ENCODE measurements around the gene GALNT6. TPM values are rescaled to one million over a fixed set of nuclear protein-coding genes. Genes with fewer than 3 reads are reported as not detected.

The GALNT6 gene
- polyA plus RNA-seq, 2 of the 4 experiments (the other 2 are of a cell fraction), result 3.6 to 4.3 TPM

DNA sequence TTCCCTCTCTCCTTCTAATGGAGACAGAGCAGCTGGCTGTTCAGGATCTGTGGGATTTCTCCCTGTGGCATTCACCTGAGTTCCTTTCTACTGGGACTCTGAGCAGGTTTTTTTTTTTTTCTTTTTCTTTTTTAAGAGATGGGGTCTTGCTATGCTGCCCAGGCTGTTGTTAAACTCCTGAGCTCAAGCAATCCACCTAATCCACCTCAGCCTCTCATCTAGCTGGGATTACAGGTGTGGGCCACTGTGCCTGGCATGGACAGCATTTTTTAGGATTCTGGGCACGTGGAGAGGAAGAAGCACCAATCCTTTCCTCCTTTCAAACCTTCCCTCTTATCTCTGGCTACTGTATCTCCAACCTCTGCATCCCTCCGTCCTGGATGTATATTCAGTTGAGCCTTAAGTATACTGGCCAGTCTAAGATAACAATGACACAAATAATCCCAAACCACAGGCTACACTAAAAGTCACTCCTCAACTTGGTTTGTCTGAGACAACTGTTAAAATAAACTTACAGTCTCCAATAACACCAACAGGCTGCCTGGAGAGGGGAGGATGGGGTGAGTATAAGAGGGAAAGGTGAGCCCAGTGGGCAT, 28.4 kb downstream of the GALNT6 start:
- FAIRE-seq, result no peak
- no peak overlapping the region for H3K4me2 ChIP-seq
- no peak for TF ChIP-seq NFE2L2 (conservative IDR thresholded peaks at IDR 0.05; ENCODE audit: low read length)
- no peak overlapping the region for H3K4me3 ChIP-seq
- no peaks in the 10 kb centered on the region for H3K9me3 ChIP-seq
- 56% methylated on average over 2 of the region's 2 CpGs for WGBS (ENCODE audit: missing lambda C conversion rate)
- ChIA-PET CTCF (interaction anchor here (0.6 to 2.3 kb wide), 8 partner anchors 9 to 185 kb away, joined by 3 to 8 read pairs (median 4); partner anchors contain the start of genes GALNT6 and SMAGP), POLR2A (no interaction called here)
- no peaks in the 10 kb centered on the region for H3K4me1 ChIP-seq
- ATAC-seq, result no peak
- no peak for DNase-seq (ENCODE audit: low read depth in 1 of 2, low spot score in 1 of 2)
- no peak overlapping the region for H3K27ac ChIP-seq

DNA sequence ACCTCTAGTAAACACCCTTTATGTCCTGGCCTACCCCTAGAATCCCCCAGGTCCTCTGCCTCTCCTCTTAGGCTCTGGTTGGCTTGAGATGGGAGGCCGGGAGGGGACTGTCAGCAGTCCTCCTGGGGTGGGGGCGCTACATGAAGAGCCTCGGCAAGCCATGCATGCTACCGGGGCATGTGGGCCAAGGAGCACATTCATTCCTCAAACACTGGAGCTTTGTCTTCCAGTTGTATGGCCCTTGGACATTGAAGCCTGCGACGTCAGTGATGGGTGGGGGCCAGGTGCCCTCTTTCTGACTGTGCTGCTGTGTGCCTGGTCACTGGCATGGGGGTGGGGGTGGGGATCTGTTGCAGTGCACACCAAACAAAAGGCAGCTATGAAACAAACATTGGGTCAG, 28.9 kb downstream of the GALNT6 start:
- DNase-seq (ENCODE audit: low read depth in 1 of 2, low spot score in 1 of 2), result no peak
- no peak for FAIRE-seq

GRCh38 chr12:51361161-51362016, 29.8 kb downstream of the GALNT6 start:
- ChIA-PET CTCF (interaction anchor here (0.8 to 2.4 kb wide), 14 partner anchors 9 to 386 kb away, joined by 3 to 27 read pairs (median 4); partner anchors contain the start of genes GALNT6 and SMAGP), POLR2A (no interaction called here)
- FAIRE-seq (no peak), DNase-seq (ENCODE audit: low read depth in 1 of 2, low spot score in 1 of 2) (no peak), ATAC-seq (peak; percentile 51 to 75; a peak in 4 of 6 replicates)
- Histone ChIP-seq H3K4me3 (no peak overlapping the region), H3K27ac (no peak overlapping the region), H3K9me3 (no peaks in the 10 kb centered on the region), H3K4me1 (no peaks in the 10 kb centered on the region), H3K4me2 (no peak overlapping the region)
- WGBS (ENCODE audit: missing lambda C conversion rate), result 71% methylated on average over 8 of the region's 8 CpGs
- TF ChIP-seq SMC3 (IDR thresholded peaks at IDR 0.05) (0 out of 3 replicates have a peak, but pooled peaks have one; percentile 14), ZFP36 (IDR thresholded peaks at IDR 0.05; ENCODE audit: borderline replicate concordance, partially characterized antibody) (no peak), RAD21 (conservative IDR thresholded peaks at IDR 0.05 in 1 of 2, IDR thresholded peaks at IDR 0.05 in 1 of 2) (peak; percentile 37 to 55; a peak in 3 of 5 replicates)
- TF ChIP-seq, protein P1, sequence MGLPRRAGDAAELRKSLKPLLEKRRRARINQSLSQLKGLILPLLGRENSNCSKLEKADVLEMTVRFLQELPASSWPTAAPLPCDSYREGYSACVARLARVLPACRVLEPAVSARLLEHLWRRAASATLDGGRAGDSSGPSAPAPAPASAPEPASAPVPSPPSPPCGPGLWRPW (IDR thresholded peaks at IDR 0.05), result no peak

More for the DNA sequence above, 28.9 kb downstream of the GALNT6 start:
- ChIA-PET CTCF (interaction anchor here (0.6 to 2.4 kb wide), 13 partner anchors 8 to 185 kb away, joined by 3 to 27 read pairs (median 4); partner anchors contain the start of genes GALNT6 and SMAGP), POLR2A (no interaction called here)
- no peak for ATAC-seq
- TF ChIP-seq MAFK (IDR thresholded peaks at IDR 0.05; ENCODE audit: partially characterized antibody) (no peak), HDAC2 (IDR thresholded peaks at IDR 0.05) (no peak), BHLHE40 (IDR thresholded peaks at IDR 0.05; ENCODE audit: low read depth, low read length) (no peak), GATA3 (IDR thresholded peaks at IDR 0.05; ENCODE audit: borderline replicate concordance) (no peak), KDM1A (IDR thresholded peaks at IDR 0.05; ENCODE audit: low read depth) (no peak), HOXB13 (CRISPR knock-in tag; IDR thresholded peaks at IDR 0.05; ENCODE audit: low read depth) (no peak)
- TF ChIP-seq, protein P2, sequence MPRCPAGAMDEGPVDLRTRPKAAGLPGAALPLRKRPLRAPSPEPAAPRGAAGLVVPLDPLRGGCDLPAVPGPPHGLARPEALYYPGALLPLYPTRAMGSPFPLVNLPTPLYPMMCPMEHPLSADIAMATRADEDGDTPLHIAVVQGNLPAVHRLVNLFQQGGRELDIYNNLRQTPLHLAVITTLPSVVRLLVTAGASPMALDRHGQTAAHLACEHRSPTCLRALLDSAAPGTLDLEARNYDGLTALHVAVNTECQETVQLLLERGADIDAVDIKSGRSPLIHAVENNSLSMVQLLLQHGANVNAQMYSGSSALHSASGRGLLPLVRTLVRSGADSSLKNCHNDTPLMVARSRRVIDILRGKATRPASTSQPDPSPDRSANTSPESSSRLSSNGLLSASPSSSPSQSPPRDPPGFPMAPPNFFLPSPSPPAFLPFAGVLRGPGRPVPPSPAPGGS (IDR thresholded peaks at IDR 0.05), result no peak
- TF ChIP-seq, protein P3, sequence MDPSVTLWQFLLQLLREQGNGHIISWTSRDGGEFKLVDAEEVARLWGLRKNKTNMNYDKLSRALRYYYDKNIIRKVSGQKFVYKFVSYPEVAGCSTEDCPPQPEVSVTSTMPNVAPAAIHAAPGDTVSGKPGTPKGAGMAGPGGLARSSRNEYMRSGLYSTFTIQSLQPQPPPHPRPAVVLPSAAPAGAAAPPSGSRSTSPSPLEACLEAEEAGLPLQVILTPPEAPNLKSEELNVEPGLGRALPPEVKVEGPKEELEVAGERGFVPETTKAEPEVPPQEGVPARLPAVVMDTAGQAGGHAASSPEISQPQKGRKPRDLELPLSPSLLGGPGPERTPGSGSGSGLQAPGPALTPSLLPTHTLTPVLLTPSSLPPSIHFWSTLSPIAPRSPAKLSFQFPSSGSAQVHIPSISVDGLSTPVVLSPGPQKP (IDR thresholded peaks at IDR 0.05; ENCODE audit: low read depth, low read length), result no peak
- TF ChIP-seq, protein P1 (IDR thresholded peaks at IDR 0.05), result no peak
- WGBS (ENCODE audit: missing lambda C conversion rate), result 79% methylated on average over 6 of the region's 6 CpGs
- Histone ChIP-seq H3K27ac (no peak overlapping the region), H3K9me3 (no peaks in the 10 kb centered on the region), H3K4me1 (no peaks in the 10 kb centered on the region), H3K4me2 (no peak overlapping the region), H3K4me3 (no peak overlapping the region)

DNA sequence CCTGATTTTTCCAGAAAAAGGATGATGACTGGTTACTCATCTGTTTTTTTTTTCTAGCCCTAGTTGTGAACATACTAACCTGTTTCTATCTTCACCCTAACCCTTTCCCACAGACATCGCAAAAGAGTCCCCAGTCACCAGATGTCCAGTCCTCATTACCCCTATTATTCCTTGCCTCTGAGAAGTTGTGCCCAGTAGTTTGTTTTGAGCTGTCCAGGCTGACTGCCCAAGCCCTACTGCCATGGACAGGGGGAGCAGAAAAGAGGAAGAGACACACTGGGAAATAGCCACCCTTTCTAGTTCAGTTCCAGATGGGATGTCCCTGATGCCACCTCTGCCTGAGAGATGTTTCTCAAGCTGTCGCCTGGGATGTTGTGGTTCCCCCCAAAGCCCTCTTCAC, 30.9 kb downstream of the GALNT6 start:
- ATAC-seq (no peak), DNase-seq (ENCODE audit: low read depth in 1 of 2, low spot score in 1 of 2) (no peak), FAIRE-seq (no peak)
- Histone ChIP-seq H3K9me3 (no peaks in the 10 kb centered on the region), H3K27ac (no peak overlapping the region), H3K4me3 (no peak overlapping the region), H3K4me1 (no peaks in the 10 kb centered on the region), H3K4me2 (no peak overlapping the region)
- TF ChIP-seq NFE2L2 (conservative IDR thresholded peaks at IDR 0.05; ENCODE audit: low read length) (no peak), NR3C1 (IDR thresholded peaks at IDR 0.05) (no peak), BHLHE40 (IDR thresholded peaks at IDR 0.05; ENCODE audit: low read depth, low read length) (no peak), HDAC2 (IDR thresholded peaks at IDR 0.05) (no peak), SMC3 (IDR thresholded peaks at IDR 0.05) (no peak)
- ChIA-PET CTCF (interaction anchor here (0.8 to 2.4 kb wide), 6 partner anchors 9 to 61 kb away, joined by 3 to 27 read pairs (median 6); partner anchors contain the start of gene GALNT6), POLR2A (no interaction called here)
- 71% methylated on average over 2 of the region's 2 CpGs for WGBS (ENCODE audit: missing lambda C conversion rate)
